Stimulated activated CD8-positive, alpha-beta memory T cell treated with anti-CD3 and anti-CD28 coated beads, Interleukin-15, amount 100 ng/mL, for 1 hour (primary cell): ENCODE measurements around the gene PLTP.
"Not testable (repeated sequence)": the region's sequence is repeated elsewhere in the genome, so short reads cannot be mapped to it uniquely, and the experiment has no call there.

Source experiments
- DNase-seq: peaks from one replicate; pipeline ENCODE4 v3.0.0-alpha.2; 2020; ENCODE audit warnings: low read depth

Gene PLTP

GRCh38 chr20:45944151-45944964 is 32.4 kb upstream of the PLTP start:
- no peak for DNase-seq

GRCh38 chr20:45943613-45944012 is 31.7 kb upstream of the PLTP start:
- DNase-seq: no peak

- DNase-seq: no peak
These were observed 28.5 kb upstream of the PLTP start for GRCh38 chr20:45940469-45940868.

GRCh38 chr20:45940053-45940452 is 28.1 kb upstream of the PLTP start:
- no peak for DNase-seq

- no peak for DNase-seq
These were observed 26.9 kb upstream of the PLTP start for GRCh38 chr20:45938727-45939438.

- DNase-seq: no peak
These were observed 25.8 kb upstream of the PLTP start for GRCh38 chr20:45937765-45938164.

GRCh38 chr20:45935416-45936046 is 23.6 kb upstream of the PLTP start:
- DNase-seq: no peak

GRCh38 chr20:45934586-45935415 is 22.8 kb upstream of the PLTP start, which contains the start of gene PCIF1:
Gene PCIF1 (plus strand): TSS chr20:45934683. CDS start chr20:45939000, 4,317 bp downstream.
- DNase-seq: peak; percentile 95

- peak; percentile 20 for DNase-seq
These were observed 22.2 kb upstream of the PLTP start for GRCh38 chr20:45934046-45934585.

- DNase-seq: peak; percentile 14
These were observed 21.5 kb upstream of the PLTP start for GRCh38 chr20:45933266-45934045.

GRCh38 chr20:45931680-45932079 is 19.7 kb upstream of the PLTP start:
- not testable (repeated sequence) for DNase-seq

- no peak for DNase-seq
These were observed 15.3 kb upstream of the PLTP start for GRCh38 chr20:45927071-45927878.

- no peak for DNase-seq
These were observed 14.7 kb upstream of the PLTP start for GRCh38 chr20:45926731-45927070.

- DNase-seq: no peak
These were observed 14.0 kb upstream of the PLTP start for GRCh38 chr20:45925821-45926506.

- no peak for DNase-seq
These were observed 12.7 kb upstream of the PLTP start for GRCh38 chr20:45924391-45925261.

- no peak for DNase-seq
These were observed 9.6 kb upstream of the PLTP start for GRCh38 chr20:45921337-45922189.
